Activated CD4-positive, alpha-beta T cell treated with anti-CD3 and anti-CD28 coated beads for 4 hours (primary cell): ENCODE results near the gene TEX29.

Source experiments
- DNase-seq, 2 donors: peaks; one replicate each; pipeline ENCODE4 v3.0.0-alpha.2; 2020

The TEX29 gene

DNA sequence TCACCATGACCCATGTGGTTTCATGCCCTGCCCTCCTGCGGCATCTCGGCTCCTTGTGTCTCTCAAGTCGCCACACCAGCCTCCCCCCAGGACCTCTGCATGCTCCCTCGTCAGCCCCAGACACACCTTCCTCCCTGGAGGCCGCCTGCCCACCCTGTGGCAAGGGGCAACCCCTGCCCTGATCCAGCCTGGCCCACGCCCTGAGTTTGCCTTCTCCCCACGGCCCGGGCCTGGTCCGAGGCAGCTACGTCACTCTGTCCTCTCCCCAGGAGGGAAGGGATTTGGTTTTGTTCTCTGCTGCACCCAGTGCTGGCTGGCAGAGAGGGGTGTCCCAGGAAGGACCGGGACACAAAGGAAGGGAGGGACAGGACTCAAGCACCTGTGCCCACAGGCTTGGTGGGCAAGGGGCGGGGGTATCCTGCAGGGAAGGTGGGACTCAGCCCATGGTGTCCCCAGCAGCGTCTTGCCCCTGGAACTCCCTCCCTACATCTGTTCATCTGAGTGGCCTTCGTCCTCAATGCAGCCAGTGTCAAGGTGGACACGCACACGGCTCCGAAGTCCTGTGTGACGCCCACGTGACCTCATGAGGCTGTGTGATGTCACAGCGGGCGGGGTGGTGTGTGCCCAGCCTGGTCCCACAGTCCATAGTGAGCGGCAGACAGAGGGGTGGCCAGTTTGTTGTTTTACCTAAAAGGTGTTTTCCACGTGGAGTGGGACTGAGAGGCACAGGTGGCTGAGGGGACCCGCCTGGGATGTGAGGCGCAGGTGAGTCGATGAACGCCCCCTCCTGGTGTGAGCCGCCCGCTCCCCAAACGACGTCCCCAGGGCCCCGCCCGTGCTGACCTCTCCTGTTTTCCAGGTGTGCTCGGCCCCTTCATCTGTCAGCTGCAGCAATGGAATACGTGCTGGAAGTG, at the start of gene TEX29:
TEX29 (plus strand) TSS at position 645 of the 914 bp plus-strand sequence; CDS start at position 894, 249 bp downstream.
- DNase-seq, result no peak

DNA sequence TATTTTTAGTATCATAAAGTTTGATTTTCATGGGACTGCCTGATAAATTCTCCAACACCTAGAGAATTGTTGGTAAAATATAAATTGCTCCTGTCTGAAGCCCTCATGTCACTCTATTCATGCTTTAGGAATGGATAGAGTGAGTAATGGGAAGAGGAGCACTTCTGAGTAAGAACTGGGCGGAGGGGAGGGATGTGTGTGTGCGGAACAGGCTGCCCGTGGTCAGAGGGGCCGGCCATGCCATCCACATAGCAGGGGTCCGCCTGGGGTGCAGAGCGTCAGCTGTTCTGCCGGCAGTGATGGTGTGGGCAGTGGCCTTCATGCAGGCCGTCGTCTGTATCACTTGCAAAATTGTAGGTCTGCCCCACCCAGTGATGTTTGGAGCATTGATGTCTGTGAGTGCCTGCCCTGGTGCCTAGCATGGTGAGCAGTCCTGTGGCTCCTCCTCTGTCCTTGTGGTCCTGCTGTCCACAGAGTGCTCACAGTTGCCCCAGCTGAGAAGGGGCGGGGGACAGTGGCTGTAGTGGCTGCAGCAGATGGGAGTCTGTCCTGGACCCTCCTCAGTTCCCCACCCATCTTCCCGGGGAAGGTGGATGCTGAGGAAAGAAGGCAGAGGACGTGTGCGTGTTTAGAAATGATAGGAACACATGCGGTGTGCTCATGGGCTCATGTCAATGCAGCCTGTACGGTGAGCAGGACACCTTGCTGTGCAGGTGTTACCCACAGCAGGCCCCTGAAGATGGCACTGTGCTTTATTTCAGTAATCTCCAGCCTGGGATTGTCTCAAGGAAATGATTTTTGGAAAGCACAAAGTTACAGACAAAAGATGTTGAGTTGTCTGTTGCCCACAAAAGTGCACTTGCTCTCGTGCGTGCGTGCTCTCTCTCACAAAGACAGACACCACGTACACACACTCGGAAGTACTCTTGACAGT, 49.4 kb upstream of the TEX29 start:
- DNase-seq, result no peak

DNA sequence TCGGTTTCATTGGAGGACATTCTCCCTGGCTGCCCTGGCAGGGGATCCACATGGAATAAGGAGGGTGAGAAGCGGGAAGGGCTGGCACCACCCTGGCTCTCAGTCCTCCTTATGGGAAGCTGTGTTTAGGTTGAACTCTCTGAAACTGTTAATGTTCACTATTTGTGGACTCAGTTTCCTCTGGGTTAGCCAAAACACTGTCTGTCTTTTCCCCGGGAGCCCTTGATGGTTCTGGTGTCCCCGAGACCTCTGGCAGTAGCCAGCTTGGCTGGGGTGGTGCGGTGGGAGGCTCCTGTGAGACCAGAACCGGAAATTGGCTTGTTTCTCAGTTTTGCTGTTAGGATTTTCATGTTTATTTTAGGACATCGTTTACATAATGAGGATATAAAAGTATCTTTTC, 48.3 kb upstream of the TEX29 start:
- no peak for DNase-seq

- no peak for DNase-seq
These were observed 45.1 kb upstream of the TEX29 start for GRCh38 chr13:111275382-111275781.

DNA sequence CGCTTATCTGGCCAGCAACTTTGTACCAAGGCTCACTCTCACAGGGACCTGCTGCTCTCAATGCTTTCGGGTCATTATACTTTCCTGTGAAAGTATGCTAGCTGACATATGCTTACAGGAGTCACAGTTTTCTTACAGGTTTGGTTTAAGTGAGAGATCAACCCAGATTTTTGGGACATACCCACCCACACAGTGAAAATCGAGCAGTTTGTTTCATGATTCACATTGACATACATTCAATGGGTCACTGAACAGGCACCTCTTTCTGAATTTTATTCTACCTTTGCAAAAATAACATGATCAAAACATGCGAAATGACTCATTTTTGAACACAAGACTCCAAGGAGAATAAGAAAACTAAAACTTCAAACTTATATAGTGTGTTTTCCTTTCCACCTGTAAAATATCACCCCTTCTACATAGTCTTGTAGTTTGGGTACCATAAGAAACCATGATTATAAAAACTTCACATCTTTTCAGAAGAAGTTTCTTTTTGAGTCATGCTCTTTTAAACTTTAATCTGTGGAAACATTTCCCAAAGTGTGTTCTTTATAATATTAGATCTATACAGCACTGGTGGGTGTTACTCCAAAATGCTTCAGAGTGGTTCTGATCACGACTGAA, 44.3 kb upstream of the TEX29 start:
- DNase-seq, result no peak

DNA sequence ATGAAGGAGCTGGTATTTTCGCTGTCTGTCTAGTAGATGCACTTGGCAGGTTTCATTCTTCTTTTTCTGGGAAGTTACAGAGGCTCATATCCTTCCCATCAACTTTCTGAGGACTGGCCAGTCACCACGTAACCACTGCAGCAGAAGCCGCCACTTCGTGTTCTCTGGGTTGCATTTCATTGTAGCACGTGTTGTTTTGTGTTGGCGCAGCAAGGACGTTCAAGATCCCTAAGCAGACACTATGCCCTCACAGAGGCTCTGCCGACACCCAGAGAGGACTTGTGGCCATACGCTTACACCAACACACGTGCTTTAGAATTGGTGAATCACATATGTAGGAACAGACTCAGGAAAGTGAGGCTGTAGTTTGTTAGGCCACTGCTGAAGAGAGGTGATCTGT, 42.2 kb upstream of the TEX29 start:
- DNase-seq, result no peak

DNA sequence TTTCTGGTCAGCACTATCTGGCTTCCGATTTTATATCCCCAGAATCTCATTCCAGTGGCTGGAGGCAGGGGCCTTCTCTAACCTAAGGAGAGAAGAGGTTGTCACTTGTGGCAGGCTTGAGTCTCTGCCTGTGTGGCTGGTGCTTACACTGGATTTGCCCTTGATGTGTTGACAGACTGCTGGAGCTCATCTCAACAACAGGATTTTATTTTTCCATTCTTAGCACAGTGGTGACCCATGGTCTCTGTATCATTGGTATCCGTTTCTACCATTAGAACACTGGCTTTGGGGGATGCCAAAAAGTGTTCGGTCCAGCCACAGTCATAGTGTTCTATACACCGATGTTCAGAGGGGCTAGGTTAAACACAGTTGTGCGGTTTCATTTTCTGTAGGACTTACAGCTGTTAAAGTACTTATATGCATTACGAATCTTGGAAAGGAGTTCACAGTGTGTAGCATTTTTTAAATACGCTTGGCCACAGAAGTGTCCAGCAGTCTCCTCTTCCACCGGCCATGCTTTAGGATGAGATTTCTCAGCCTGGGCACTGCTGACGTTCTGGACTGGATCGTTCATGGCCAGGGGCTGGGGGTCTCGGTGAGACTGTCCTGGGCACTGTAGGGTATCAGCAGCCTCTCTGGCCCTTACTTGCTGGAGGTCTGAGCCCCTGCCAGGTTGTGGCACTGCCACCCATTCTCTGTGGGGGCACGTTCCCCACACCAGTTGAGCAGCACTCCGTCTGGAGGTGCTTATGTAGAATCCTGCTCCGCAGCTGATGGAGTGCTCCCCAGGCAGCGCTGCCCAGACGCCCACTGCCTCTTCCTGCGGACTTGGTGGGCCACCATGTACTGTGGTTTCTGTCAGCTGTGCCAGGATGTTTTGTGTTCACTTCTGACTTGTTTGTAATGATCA, 41.4 kb upstream of the TEX29 start:
- no peak for DNase-seq

DNA sequence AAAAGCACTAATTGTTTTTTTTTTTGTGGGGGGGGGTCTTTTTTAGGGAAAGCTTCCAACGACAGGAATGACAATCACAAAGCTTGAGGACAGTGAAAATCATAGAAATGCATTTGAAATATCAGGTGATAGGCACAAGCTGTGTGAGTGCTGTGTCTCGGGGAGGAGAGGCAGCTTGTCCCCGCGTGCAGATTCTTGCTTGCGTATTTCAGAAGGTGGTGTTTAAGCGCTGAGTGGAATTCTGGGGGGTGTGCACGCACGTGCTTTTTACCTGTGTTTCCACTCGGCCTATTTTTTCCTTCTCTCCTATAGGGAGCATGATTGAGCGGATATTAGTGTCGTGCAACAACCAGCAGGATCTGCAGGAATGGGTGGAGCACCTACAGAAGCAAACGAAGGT, 40.2 kb upstream of the TEX29 start:
- DNase-seq, result no peak

DNA sequence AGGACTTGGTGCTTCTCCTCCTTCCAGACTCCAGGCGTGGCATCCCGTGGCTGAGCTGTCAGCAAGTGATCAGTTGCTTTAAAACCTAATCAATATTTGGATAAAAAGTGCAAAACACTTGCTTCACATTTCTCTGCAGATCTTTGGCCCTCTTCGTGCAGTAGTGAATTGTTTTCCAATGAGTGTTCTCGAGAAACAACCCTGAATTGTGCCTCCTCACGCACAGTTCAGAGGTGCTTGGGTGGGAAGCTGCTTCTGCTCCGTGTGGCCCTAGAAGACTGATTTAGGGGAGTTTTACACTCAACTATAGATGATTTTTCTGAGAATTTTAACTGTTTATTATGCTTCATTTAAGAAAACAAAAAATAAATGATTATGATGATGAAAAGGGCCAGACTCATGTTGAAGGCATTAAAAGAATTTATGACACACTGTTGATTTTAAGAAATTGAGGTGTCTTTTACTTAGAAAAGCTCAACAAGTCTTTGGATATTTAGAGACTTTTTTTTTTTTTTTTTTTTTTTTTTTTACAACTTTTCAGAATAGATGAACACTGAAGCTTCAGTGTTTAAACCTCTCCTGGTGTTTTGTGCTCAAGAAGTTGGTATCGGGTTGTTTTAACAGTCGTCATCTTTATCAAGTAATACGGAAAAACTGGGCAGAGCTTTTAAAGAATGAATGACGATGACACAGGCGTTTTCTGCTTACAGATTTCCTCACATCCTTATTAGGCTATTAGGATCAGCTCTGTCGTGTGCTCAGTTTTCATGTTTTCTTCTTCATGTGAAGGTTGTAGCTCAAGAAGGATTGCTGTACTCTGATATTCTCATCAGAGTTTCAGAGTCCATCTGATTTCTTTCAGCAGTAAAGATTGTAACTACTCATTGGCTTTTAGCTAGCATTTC, 39.5 kb upstream of the TEX29 start:
- DNase-seq, result no peak

DNA sequence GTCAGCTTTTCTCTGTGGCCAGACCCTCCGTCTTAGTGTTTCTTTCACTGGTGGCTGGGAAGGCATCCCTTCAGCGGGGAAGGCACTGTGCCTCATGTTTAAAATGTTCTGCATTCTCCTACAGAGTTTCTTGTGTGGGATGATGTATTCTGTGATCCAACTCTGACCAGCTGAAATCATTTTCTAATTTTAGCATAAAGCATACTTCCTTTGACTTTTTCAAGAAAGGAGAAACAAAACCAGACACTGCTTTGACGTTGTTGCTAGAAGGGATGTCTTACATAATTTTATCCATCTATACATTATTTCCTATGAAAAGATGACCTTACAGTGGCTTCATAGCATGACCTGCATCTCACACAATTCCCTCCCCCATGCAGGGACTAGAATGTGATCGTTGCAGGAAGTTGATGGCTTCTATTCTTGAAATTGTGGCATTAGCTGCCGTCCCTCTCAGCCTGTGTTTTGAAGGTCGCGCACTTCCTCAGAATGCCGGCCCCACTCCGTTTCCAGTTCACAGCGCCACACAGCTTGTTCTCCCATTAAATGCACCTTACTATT, 38.6 kb upstream of the TEX29 start:
- DNase-seq, result no peak

DNA sequence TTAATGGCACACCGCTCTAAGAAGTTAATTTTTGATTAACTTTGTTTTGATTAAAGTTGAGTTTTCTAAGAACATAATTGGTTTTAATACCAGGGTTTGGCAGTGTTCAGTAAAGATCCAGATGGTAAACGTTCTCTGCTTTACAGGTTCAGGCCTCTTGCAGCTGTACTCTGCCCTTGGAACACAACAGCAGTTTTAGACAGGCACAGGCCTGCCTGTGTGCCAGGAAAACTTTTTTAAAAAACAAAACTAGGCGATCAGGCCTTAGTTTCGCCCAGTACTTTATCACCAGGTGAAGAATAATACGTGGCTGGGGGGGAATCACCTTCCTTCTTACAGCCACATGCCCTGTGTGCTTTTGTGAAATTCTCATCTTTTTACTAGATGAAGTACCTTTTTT, 38.0 kb upstream of the TEX29 start:
- no peak for DNase-seq

DNA sequence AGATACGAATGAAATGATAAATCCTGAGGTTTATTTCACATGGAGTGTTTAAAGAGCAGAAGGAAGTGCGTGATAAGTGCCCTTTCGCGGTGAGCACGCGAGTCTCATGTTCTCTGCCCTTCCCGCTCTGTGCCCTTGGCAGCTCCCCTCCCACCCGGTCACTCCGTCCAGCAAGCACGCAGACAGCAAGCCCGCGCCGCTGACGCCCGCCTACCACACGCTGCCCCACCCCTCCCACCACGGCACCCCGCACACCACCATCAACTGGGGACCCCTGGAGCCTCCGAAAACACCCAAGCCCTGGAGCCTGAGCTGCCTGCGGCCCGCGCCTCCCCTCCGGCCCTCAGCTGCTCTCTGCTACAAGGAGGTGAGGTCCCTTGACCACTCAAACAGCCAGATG, 37.4 kb upstream of the TEX29 start:
- no peak for DNase-seq

DNA sequence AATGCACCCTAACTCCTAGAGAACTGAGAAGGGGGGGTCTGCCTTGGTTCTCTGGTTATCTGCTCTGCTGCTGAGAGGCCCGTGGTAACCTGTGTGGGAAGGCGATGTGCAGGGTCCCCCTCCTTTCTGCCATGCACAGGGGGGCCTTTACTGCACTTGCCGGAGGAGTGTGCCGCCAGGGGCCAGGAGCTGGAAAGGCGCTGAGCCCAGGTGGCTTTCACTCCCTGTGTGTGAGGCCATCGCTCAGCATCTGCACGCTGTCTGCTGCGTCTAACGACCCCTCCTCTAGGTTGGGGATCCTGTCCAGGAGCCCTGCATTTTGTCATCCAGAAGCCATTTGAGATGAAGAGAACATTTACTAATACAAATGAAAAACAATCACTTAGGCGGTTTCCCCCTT, 37.0 kb upstream of the TEX29 start:
- no peak for DNase-seq

DNA sequence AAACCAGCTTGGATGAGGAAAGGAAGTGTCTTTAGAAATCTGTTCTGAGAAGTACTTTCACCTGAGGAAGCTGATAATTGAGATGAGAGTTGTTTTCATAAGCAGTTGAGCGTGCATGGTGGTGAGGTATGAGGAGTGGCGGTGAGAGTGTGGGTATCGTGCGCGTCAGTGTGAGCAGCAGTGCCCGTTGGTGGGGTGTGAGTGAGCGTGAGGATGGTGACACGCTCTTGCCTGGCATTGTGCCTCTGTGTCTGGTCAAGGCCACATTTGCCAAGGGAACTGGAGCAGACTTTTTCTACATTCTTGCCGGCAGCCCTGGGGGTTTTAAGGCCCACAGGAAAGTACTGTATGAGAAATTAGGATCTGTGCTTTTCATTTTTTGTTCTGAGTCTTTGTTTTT, 36.5 kb upstream of the TEX29 start:
- DNase-seq, result no peak

DNA sequence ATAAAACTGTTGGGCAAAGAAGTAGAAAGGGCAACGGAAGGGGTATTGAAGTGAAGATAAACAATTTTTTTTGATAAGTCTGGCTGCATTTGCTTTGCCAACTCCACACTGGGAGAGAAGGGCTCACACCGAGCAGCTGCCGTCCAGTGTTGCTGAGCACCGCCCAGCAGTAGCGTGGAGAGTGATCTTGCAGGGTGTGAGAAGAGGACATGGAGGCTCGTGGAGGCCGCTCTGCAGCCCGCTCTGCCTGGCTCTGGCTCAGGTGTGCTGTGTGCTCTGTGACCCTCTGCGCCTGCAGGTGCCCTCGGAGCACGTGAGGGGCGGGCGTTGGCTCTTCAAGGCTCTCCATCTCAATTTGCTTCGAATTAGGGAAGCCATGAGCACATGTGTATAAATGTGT, 35.9 kb upstream of the TEX29 start:
- DNase-seq, result no peak

GRCh38 chr13:111286162-111286561, 34.3 kb upstream of the TEX29 start:
- DNase-seq, result no peak

GRCh38 chr13:111286749-111287148, 33.7 kb upstream of the TEX29 start:
- DNase-seq, result no peak

GRCh38 chr13:111287201-111287600, 33.2 kb upstream of the TEX29 start:
- no peak for DNase-seq

GRCh38 chr13:111288276-111288675, 32.2 kb upstream of the TEX29 start:
- no peak for DNase-seq

- no peak for DNase-seq
These were observed 31.2 kb upstream of the TEX29 start for GRCh38 chr13:111289251-111289650.

- no peak for DNase-seq
These were observed 28.5 kb upstream of the TEX29 start for GRCh38 chr13:111291908-111292307.
